CD4-positive, alpha-beta T cell treated with Interleukin-21 for 1 hour (primary cell): Measurements from ENCODE around the gene BMPR1B.

ENCODE experiments used
- DNase-seq: peaks from one replicate; pipeline ENCODE4 v3.0.0-alpha.2; 2020

Gene BMPR1B

DNA sequence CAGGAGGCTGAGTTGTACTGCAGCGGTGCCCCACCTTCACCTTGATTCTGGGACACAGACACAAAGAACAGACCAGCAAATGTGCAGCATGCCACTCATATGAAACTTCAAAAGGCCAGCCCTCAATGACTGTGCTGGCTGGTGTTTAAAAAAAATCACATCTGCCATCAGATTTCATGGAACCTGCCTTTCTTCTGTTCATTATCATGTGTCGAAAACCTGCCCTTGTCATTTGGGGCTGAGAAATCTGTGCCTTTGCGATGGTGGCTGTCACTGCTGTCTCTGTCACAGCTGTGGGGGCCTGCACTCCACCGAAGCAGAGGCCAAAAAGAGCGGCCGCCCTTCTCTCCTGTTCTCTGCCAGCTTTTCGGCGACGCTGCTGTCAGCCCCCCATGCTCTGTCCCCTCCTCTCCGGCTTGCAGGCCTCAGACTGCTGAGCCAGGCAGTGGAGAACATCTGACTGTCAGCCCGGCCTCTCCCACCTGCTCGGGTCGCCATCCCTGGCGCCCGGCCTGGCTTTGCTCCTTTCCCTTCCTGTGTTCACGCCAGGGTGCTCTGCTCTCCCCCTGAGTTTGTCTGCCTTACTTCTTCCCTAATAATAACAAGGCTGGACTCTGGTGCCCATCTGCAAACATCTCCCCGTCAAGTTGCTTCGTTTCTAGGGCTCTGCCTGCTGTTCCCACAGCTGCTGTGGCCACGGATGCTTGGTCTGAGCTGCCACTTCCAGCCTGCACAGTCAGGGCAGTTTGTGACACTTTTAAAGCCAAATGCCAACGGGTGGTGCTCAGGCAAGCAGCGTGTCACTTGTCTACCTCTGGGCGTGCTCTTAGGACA lies 435.9 kb downstream of the BMPR1B start:
- DNase-seq = no peak

DNA sequence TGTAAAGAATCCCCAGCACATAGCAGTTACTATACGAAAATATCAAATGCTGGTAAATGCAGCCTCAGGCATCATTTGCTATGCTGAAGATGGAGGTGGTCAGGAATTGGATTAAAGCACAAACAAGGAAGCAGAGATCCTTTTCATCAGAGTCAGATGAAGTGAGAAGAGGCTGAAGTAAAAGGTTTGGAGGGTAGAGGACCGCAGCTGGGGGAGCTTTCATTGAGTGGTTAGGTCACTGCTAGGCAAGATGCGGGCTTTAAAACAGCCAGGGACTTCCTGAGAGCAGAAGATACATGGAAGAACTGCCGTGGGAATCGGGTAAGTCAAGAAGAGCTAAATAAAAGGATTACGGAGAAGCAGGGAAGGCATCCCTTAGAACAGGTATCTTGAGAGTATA lies 439.6 kb downstream of the BMPR1B start:
- DNase-seq = no peak

DNA sequence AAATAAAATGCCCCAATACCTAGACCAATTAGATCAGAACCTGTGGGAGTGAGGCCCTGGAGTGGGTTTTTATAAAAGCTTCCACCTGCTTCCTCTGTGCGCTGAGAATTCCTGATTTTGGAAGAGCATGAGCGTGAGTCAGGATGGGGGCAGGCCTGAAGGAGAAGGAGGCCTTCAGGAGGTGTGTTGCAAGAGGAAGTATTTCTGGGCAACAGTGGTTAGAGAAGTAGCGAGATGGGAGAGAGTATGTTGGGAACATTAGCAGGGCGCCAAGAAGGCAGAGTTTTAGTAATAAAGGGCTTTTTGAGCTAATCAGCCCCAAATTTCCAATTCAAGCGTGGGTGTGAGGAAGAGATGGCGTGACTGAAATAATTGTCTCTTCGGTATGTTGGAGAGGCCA lies 441.2 kb downstream of the BMPR1B start:
- no peak for DNase-seq

DNA sequence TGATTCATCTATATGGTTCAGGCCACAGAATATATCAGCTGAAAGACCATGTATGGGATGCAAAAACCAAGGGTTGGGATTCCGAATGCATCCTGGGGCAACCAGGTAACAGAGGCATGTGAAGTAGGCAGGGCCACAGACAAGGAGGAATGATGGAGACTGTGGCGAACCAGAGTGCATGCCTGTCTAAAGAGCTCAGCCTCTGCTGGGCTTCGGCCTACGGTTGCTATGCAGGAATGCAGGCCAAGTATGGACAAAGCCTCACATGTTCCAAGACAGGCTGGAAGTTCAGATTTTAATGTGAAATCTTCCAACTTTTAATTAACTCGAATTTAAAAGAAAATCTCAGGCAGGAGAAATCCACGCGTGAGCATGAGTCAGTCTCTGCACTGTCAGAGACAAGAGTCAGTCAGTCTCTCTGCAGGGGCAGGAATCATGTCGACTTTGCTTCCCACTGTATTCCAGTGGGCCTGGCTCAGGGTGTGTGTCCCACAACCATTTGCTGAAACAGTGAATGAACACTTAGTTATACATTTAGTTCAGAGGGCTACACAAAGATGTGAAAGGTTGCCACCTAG lies 446.6 kb downstream of the BMPR1B start:
- DNase-seq = no peak

DNA sequence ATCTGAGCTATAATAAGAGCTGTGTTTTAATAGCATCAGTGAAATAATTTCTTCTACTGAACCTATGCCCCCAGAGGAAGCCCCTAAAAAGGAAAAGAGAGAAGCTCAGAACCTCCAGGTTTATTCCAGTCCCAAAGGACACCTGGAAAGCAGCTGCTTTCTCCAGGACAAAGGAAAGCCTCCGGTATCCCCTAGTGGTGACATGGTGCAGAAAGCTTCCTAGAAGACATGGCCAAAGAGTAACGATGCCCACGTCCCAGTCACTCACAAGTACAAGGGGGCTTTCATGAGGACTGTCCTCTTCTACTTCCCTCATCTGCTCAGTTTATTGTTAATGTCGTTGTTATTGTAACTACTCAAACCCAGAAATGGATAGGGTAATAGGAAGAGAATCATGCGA lies 447.1 kb downstream of the BMPR1B start:
- DNase-seq = no peak
